ENCODE data around the gene BACH2. TPM values are rescaled to one million over a fixed set of nuclear protein-coding genes. Genes with fewer than 3 reads are reported as not detected.

The BACH2 gene
- total and polyA plus RNA-seq, 2 experiments from 2014 or later = 5.4 to 5.6 TPM

DNA sequence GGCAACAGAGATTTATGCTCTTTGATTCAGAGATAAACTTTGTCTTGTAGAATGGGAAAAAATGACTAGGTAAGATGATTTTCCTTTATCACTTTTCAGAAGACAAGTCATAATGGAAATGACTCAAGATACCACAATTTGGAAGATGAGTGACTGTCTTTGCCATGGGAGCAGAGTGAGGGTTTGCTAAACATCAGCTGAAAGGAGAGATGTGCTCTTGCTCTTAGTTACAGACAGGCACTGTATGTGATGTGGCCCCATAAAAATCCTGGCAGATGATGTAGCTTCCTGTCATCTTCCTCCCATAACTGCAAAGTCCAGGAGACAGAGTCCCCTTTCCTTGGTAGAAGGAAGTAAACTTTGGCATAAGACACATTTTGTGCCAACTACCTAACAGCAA lies 47.6 kb downstream of the BACH2 start:
- H3K4me3 ChIP-seq = no peak overlapping the region
- H3K9me3 ChIP-seq (ENCODE audit: low read depth) = no peaks in the 10 kb centered on the region
- no peaks in the 10 kb centered on the region for H3K27me3 ChIP-seq
- TF ChIP-seq, protein P1, sequence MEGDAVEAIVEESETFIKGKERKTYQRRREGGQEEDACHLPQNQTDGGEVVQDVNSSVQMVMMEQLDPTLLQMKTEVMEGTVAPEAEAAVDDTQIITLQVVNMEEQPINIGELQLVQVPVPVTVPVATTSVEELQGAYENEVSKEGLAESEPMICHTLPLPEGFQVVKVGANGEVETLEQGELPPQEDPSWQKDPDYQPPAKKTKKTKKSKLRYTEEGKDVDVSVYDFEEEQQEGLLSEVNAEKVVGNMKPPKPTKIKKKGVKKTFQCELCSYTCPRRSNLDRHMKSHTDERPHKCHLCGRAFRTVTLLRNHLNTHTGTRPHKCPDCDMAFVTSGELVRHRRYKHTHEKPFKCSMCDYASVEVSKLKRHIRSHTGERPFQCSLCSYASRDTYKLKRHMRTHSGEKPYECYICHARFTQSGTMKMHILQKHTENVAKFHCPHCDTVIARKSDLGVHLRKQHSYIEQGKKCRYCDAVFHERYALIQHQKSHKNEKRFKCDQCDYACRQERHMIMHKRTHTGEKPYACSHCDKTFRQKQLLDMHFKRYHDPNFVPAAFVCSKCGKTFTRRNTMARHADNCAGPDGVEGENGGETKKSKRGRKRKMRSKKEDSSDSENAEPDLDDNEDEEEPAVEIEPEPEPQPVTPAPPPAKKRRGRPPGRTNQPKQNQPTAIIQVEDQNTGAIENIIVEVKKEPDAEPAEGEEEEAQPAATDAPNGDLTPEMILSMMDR (IDR thresholded peaks at IDR 0.05; ENCODE audit: low read depth, low read length) = no peak
- H3K27ac ChIP-seq = no peak overlapping the region
- H3K36me3 ChIP-seq = no peaks in the 10 kb centered on the region
- DNase-seq (ENCODE audit: low read depth in 1 of 2, low spot score in 1 of 2) = no peak
- peaks cover 9% of the 10 kb centered on the region for H3K4me1 ChIP-seq (ENCODE audit: low read depth)

DNA sequence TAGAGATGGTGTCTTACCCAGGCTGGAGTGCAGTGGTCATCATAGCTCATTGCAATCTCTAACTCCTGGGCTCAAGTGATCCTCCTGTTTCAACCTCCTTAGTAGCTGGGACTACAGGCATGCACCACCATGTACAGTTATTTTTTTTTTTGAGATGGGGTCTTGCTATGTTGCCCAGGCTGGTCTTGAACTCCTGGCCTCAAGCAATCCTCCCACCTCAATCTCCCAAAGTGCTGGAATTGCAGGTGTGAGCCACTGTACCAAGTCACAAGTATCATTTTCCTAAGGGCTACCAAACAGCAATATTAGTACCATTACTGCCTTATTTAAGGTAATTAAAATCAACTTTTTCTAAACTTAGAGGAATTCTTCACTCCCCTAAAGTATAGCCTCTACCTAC lies 49.4 kb downstream of the BACH2 start:
- TF ChIP-seq, protein P1 (IDR thresholded peaks at IDR 0.05; ENCODE audit: low read depth, low read length) = no peak

DNA sequence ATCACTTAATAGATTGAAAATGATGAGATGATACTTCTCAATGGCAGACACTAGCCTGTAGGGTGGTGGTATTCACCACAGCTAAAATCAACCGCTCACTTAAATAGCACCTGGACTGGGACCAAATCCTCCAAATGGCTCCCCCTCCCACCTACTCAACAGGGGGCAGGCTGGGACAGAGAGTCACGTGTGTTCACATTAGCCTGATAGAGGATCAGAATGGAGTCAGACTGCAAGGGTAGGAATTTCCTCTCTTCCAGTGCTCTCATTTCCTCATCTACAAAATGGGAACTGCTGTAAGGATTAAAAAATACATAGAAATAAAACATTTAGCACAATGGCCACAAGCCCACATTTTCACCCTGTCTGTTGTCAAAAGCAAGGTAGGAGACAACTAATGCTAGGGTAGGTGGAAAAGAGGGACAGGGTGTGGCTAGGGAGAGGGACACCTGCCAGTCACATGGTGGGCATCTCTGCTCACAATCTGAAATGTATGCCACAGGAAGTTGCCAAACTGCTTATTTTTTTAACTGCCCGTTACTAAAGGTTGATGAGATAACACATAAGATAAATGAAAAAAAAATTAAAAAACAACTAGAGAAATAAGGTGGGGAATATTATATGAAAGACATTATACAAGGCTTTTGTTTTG lies 55.3 kb downstream of the BACH2 start:
- H3K9me3 ChIP-seq (ENCODE audit: low read depth) = no peaks in the 10 kb centered on the region
- no peaks in the 10 kb centered on the region for H3K27me3 ChIP-seq
- peaks cover 31% of the 10 kb centered on the region for H3K4me1 ChIP-seq (ENCODE audit: low read depth)
- no peaks in the 10 kb centered on the region for H3K36me3 ChIP-seq
- TF ChIP-seq, protein P1 (IDR thresholded peaks at IDR 0.05; ENCODE audit: low read depth, low read length) = no peak
- H3K27ac ChIP-seq = no peak overlapping the region
- no peak for DNase-seq (ENCODE audit: low read depth in 1 of 2, low spot score in 1 of 2)
- H3K4me3 ChIP-seq = no peak overlapping the region

More for the DNA sequence above, 49.4 kb downstream of the BACH2 start:
- DNase-seq (ENCODE audit: low read depth in 1 of 2, low spot score in 1 of 2) = no peak
- Histone ChIP-seq H3K9me3 (ENCODE audit: low read depth) (no peaks in the 10 kb centered on the region), H3K27ac (no peak overlapping the region), H3K27me3 (no peaks in the 10 kb centered on the region), H3K4me1 (ENCODE audit: low read depth) (peaks cover 9% of the 10 kb centered on the region), H3K36me3 (no peaks in the 10 kb centered on the region), H3K4me3 (no peak overlapping the region)

DNA sequence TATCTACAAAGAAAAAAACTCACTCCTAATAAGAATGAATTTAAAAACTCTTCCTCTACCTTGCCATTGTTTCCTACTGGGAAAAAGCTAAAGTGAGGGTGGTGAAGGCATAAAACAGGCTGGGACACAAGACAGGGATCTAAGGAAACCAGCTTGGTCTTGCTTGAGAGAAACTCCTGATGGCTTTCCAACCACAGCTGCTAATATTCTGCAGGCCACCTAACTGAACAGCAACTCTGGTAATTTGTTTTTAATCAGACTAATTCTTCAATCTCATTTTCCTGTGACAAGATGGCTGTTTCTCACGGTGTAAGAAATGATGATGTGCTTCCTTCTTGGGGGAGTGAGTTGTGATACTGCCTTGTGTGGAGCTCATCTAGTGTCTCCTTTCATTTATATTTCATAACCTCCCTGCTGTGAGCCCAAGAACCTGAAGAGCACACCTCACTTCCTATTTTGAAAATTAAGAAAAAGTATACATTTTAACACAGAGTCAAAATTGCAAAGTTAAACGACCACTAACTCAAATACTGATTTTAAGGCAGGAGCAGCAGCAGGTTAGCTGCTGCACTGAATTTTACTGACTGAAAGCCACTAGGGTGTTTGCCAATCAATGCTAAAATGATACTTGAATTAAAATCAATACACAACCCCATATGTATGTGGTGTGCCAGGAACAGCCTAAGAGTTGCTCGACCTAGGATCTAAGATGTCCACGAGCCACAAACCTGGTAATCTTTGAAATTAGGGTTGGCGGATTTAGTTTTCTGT lies 58.0 kb downstream of the BACH2 start:
- no peaks in the 10 kb centered on the region for H3K27me3 ChIP-seq
- no peaks in the 10 kb centered on the region for H3K36me3 ChIP-seq
- no peaks in the 10 kb centered on the region for H3K9me3 ChIP-seq (ENCODE audit: low read depth)
- DNase-seq (ENCODE audit: low read depth in 1 of 2, low spot score in 1 of 2) = no peak
- TF ChIP-seq, protein P1 (IDR thresholded peaks at IDR 0.05; ENCODE audit: low read depth, low read length) = no peak
- H3K4me1 ChIP-seq (ENCODE audit: low read depth) = peaks cover 27% of the 10 kb centered on the region
- H3K4me3 ChIP-seq = no peak overlapping the region
- H3K27ac ChIP-seq = peak overlapping the region; percentile 41

DNA sequence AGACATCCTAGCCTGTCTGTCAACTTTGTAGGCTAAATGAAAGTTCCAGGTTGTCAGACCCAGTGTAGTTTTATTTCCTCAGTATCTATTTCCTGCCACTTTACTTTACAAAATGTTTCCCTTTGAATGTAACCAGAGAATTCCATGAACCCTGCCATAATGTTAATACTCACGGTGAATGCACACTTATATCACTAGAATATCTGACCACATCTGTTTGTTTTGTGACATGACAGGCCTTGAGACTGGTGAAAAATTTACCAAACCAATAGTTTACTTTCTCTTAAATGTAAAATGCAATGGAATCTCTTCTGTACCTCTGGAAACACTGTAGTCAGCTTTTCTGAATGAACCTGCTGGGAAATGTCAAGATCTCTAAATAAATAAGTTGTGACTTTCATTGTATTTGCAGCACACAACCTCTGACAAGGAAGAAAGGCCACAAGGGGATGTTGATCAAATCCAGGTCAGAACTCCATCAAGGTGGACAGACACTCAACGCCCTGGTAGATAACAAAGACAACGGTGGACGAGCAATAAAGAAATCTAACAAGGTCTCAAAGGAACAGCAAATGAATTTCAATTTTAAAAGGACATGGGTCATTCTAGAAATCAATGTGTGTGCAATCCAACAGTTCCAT lies 59.2 kb downstream of the BACH2 start:
- H3K27me3 ChIP-seq = no peaks in the 10 kb centered on the region
- no peak for DNase-seq (ENCODE audit: low read depth in 1 of 2, low spot score in 1 of 2)
- no peaks in the 10 kb centered on the region for H3K9me3 ChIP-seq (ENCODE audit: low read depth)
- H3K36me3 ChIP-seq = no peaks in the 10 kb centered on the region
- peak overlapping the region; percentile 41 for H3K27ac ChIP-seq
- peaks cover 27% of the 10 kb centered on the region for H3K4me1 ChIP-seq (ENCODE audit: low read depth)
- H3K4me3 ChIP-seq = no peak overlapping the region
- TF ChIP-seq, protein P1 (IDR thresholded peaks at IDR 0.05; ENCODE audit: low read depth, low read length) = no peak
